A673 (cell line): ENCODE data around the gene TLCD4.

Experiments
- CTCF ChIP-seq: fragments of 300-800, 200-600 bp; sonication (generic); conservative IDR thresholded peaks from 2 replicates; pipeline ENCODE4 v1.5.1; 2017; ENCODE audit warnings: low read depth, mild to moderate bottlenecking, antibody characterized with exemption, low read length, moderate library complexity, mixed read lengths
- EZH2 ChIP-seq: fragments of 200-600 bp; sonication (generic); IDR thresholded peaks from 2 replicates; pipeline ENCODE4 v1.6.1; 2017; ENCODE audit warnings: borderline replicate concordance, low read depth, mild to moderate bottlenecking, mixed read lengths, antibody characterized with exemption, low read length; ENCODE audit not compliant: poor library complexity, severe bottlenecking

- TF ChIP-seq CTCF (no peak), EZH2 (no peak)
Observed at GRCh38 chr1:95117207-95118066, at the start of gene TLCD4.
